Transverse colon (tissue), 4 donors: Measurements from ENCODE around the gene CORO2B. TPM values are rescaled to one million over a fixed set of nuclear protein-coding genes. Genes with fewer than 3 reads are reported as not detected.

Experiments
- DNase-seq: peaks from one replicate; pipeline ENCODE4 v3.0.0-alpha.2; 2019
- H3K27ac ChIP-seq, 4 donors: fragments of 200-600 bp; sonication (generic); 2 replicates each; pipeline ENCODE4 v1.5.1; 2016 to 2018; ENCODE audit warnings: inconsistent platforms in 4 of 4
- H3K27me3 ChIP-seq: fragments of 200-600 bp; sonication (generic); 2 replicates; pipeline ENCODE4 v1.5.1; 2017; ENCODE audit warnings: inconsistent platforms
- H3K36me3 ChIP-seq, 4 donors: fragments of 200-600 bp; sonication (generic); 2 replicates each; pipeline ENCODE4 v1.5.1; 2017 to 2019; ENCODE audit warnings: inconsistent platforms in 4 of 4
- H3K4me1 ChIP-seq, 4 donors: fragments of 200-600 bp; sonication (generic); 2 replicates each; pipeline ENCODE4 v1.5.1; 2017 to 2020; ENCODE audit warnings: inconsistent platforms in 4 of 4
- H3K4me3 ChIP-seq, 4 donors: fragments of 200-600 bp; sonication (generic); 1 replicate in 1 of 4; 2 replicates in 3 of 4; pipeline versions ENCODE4 v1.5.1 to v1.6.1; 2017 to 2019; ENCODE audit warnings: inconsistent platforms in 4 of 4
- H3K9me3 ChIP-seq, 2 donors: fragments of 200-600 bp; sonication (generic); 2 replicates each; pipeline ENCODE4 v1.5.1; 2017 to 2019; ENCODE audit warnings: inconsistent platforms in 2 of 2
- EP300 ChIP-seq: sonication (generic); formaldehyde crosslinking; IDR thresholded peaks from one replicate; pipeline ENCODE4 v1.6.1; 2017; ENCODE audit warnings: antibody characterized with exemption, low read depth
- POLR2A ChIP-seq: fragments of 450-650 bp; IDR thresholded peaks from one replicate; pipeline ENCODE4 v1.6.1; 2016; ENCODE audit warnings: antibody characterized with exemption, mild to moderate bottlenecking, moderate library complexity
- POLR2AphosphoS5 ChIP-seq, 3 donors: sonication (generic); formaldehyde crosslinking; IDR thresholded peaks; one replicate each; pipeline ENCODE4 v1.6.1; 2016; ENCODE audit warnings: antibody characterized with exemption in 3 of 3
- WGBS, 2 donors: methylation state at CpG; one replicate each; pipeline ENCODE4 v1.1.5; 2018; ENCODE audit warnings: low coverage in 1 of 2; 5-methylcytosine and 5-hydroxymethylcytosine counted together
- in situ Hi-C, 4 donors: fragments of 200-750 bp; cut with MboI; loops; one replicate each; pipeline versions ENCODE4 v1.15.0 to v1.15.1; 2017; ENCODE audit warnings: low sequenced_read_pairs in 3 of 4, low pct_ligation_motif_present in 1 of 4, low pct_unique_long_range_greater_than_20kb in 1 of 4
- intact Hi-C: fragments of 100-400 bp; cut with DNase I; formaldehyde crosslinking; loops from one replicate; pipeline ENCODE4 v1.15.1; 2023; ENCODE audit warnings: low total_unique reads
- total RNA-seq, 4 donors: library from RNA; depleted of rRNA; stranded (reverse); fragments of >200 nt; gene quantifications; one replicate each; pipeline ENCODE4 v1.1.0, GENCODE V29; 2016
- TF ChIP-seq, protein P1 (sequence below), 5 experiments: fragments of 200-600 bp in 3 of 5; fragments of 450-650 bp in 2 of 5; sonication (generic) in 3 of 5; IDR thresholded peaks; 1 replicate in 2 of 5; 2 replicates in 3 of 5; pipeline ENCODE4 v1.5.1; 2016 to 2017; ENCODE audit warnings: antibody characterized with exemption in 5 of 5, inconsistent platforms in 3 of 5, mild to moderate bottlenecking in 2 of 5, moderate library complexity in 1 of 5

The CORO2B gene
- total RNA-seq, 4 donors from 2014 or later: 0.40 to 2.2 (median 2.0) TPM

DNA sequence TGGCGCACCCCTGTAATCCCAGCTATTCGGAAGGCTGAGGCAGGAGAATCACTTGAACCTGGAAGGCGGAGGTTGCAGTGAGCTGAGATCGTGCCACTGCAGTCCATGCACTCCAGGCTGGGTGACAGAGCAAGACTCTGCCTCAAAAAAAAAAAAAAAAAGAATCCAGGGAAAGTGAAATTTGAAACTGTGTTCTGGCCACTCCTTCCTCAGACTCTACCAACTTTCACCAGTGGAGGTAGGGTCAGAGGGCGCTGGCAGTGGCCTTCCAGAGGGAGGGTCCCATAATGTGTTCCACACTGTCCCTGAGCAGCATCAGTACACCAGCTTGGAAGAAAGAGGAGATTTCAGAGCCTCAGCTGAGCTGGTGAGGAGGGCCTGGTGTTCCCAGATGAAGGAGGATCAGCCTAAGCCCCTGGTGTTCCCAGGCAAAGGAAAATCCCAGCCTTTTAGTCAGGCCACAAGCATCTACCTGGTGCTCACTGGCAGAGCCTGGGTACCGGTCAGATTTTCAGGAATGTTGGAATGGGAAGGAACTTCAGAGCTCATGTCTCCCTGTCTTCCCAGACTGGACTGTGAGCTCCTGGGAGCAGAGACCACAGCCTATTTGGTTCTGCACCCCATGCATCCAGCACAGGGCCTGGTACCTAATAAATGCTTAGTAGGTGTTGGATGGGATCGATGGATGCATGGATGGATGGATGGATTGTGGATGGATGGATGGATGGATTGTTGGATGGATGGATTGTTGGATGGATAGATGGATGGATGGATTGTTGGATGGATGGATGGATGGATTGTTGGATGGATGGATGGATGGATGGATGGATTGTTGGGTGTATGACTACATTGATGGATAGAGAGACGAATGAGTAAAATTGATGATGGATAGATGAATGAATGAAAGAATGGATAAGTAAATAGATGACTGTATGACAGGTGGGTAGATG lies 117.9 kb downstream of the CORO2B start:
- Histone ChIP-seq H3K4me3 (no peak overlapping the region), H3K27ac (no peak overlapping the region), H3K27me3 (peaks cover 9% of the 10 kb centered on the region), H3K36me3 (no peaks in the 10 kb centered on the region), H3K9me3 (no peaks in the 10 kb centered on the region), H3K4me1 (peaks cover 3 to 11% (median 5%) of the 10 kb centered on the region in 4 donors)
- intact Hi-C loops: no loop called here
- TF ChIP-seq POLR2A (no peak), POLR2AphosphoS5 (IDR thresholded peaks at IDR 0.05) (no peak), EP300 (no peak)
- TF ChIP-seq, protein P1, sequence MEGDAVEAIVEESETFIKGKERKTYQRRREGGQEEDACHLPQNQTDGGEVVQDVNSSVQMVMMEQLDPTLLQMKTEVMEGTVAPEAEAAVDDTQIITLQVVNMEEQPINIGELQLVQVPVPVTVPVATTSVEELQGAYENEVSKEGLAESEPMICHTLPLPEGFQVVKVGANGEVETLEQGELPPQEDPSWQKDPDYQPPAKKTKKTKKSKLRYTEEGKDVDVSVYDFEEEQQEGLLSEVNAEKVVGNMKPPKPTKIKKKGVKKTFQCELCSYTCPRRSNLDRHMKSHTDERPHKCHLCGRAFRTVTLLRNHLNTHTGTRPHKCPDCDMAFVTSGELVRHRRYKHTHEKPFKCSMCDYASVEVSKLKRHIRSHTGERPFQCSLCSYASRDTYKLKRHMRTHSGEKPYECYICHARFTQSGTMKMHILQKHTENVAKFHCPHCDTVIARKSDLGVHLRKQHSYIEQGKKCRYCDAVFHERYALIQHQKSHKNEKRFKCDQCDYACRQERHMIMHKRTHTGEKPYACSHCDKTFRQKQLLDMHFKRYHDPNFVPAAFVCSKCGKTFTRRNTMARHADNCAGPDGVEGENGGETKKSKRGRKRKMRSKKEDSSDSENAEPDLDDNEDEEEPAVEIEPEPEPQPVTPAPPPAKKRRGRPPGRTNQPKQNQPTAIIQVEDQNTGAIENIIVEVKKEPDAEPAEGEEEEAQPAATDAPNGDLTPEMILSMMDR (IDR thresholded peaks at IDR 0.05): no peak
- no peak for DNase-seq
- 83 to 93% methylated on average over 5 to 8 of the region's 8 CpGs for WGBS, 2 donors
- in situ Hi-C loops: loop anchor here in 1 of 4 donors (25.0 kb wide), 1 partner anchor 384 kb away; no protein-coding TSS in a partner anchor

DNA sequence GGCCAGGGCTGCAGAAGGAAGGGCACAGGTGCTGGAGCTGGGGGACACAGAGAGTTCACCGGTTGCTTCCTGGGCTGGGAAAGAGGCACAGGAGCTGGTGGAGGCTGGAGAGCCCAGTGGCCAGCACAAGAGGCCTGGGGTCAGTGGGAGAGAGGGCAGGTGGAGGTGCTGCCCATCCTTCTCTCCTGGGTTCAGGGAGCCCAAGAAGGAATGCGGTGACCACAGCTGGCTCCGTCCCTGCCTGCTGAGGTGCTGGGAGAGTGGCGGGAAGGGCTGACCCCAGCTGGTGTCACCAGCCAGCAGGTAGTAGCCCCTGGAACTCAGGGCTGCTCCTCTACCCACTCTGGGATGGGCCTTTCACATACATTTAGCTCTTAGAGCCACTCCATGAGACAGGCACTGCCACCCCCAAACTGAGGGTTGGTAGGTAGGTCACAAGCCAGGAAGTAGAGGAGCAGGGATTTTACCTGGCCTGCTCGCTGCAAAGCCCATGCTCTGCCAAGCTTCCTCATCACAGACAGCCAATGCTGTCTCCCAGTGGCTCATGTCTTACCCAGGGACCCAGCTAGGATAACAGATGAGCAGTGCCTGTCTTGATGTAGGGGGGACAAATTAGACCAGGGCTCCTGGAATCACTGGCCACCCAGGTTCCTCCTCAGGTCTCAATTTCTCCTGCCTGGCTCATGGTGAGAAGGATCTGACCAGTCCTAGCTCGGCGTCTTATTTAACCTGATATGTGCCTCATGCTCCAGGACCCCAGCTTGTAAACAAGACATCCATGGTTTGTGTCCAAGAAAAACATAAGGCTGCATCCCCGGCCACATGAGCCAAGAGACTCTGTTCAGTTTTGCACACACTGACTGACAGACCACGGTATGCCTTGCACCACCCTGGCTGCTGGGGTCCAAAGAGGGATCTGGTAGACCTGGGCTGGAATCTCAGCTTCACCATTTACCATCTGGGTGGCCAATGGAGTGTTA lies 119.2 kb downstream of the CORO2B start:
- TF ChIP-seq POLR2A (no peak), POLR2AphosphoS5 (IDR thresholded peaks at IDR 0.05) (no peak), EP300 (no peak)
- TF ChIP-seq, protein P1 (IDR thresholded peaks at IDR 0.05): no peak
- intact Hi-C loops (no loop called here), in situ Hi-C loops (loop anchor here in 1 of 4 donors (25.0 kb wide), 1 partner anchor 386 kb away; no protein-coding TSS in a partner anchor)
- WGBS, 2 donors: 83% methylated on average over 9 of the region's 9 CpGs; no CpG with 5 or more reads in 1 of the 2 donors
- no peaks in the 10 kb centered on the region for H3K9me3 ChIP-seq
- H3K27me3 ChIP-seq: peaks cover 9% of the 10 kb centered on the region
- H3K36me3 ChIP-seq: no peaks in the 10 kb centered on the region
- H3K27ac ChIP-seq: no peak overlapping the region
- DNase-seq: no peak
- peaks cover 3 to 11% (median 5%) of the 10 kb centered on the region in 4 donors for H3K4me1 ChIP-seq
- H3K4me3 ChIP-seq: no peak overlapping the region

DNA sequence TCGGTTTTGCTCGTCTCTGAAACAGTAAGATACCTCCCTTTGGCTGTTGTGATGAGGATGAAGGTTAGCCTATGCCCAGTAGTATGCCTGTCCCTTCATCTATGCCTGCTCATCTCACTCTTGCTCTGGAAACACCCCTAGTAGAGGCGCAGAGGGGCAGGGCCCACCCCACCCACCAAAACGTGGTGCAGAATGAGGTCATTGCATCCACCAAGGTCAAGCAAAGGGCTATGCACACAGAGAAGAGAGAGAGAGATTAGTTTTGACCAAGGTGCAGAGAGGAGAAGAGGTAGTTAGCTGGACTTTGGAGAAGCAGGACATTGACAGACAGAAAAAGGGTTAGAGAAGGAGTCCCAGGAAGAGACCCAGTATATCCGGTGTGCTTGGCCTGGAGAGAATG lies 119.9 kb downstream of the CORO2B start:
- no peak overlapping the region for H3K27ac ChIP-seq
- TF ChIP-seq, protein P1 (IDR thresholded peaks at IDR 0.05): no peak
- no peak for TF ChIP-seq POLR2AphosphoS5 (IDR thresholded peaks at IDR 0.05)
- no peak for TF ChIP-seq POLR2A
- TF ChIP-seq EP300: no peak
- WGBS, 2 donors: 72 to 75% methylated on average over 1 to 5 of the region's 5 CpGs
- intact Hi-C loops: no loop called here
- in situ Hi-C loops: loop anchor here in 1 of 4 donors (25.0 kb wide), 1 partner anchor 386 kb away; no protein-coding TSS in a partner anchor
- no peaks in the 10 kb centered on the region for H3K36me3 ChIP-seq
- DNase-seq: no peak
- H3K27me3 ChIP-seq: peaks cover 9% of the 10 kb centered on the region
- H3K4me1 ChIP-seq: peaks cover 3 to 11% (median 5%) of the 10 kb centered on the region in 4 donors
- H3K4me3 ChIP-seq: no peak overlapping the region
- H3K9me3 ChIP-seq: no peaks in the 10 kb centered on the region
